AG10803 (cell line): Measurements from ENCODE around the gene TMEM145.

ENCODE experiments used
- DNase-seq: peaks from one replicate; pipeline ENCODE4 v3.0.0; 2010; ENCODE audit warnings: low read depth
- H3K4me3 ChIP-seq: 2 replicates; pipeline ENCODE4 v1.5.1; 2011; ENCODE audit warnings: mild to moderate bottlenecking, low read length, control low read depth
- CTCF ChIP-seq: conservative IDR thresholded peaks from 2 replicates; pipeline ENCODE4 v1.5.1; 2011; ENCODE audit warnings: mild to moderate bottlenecking, low read length, control low read depth, inconsistent platforms

TMEM145 gene

DNA sequence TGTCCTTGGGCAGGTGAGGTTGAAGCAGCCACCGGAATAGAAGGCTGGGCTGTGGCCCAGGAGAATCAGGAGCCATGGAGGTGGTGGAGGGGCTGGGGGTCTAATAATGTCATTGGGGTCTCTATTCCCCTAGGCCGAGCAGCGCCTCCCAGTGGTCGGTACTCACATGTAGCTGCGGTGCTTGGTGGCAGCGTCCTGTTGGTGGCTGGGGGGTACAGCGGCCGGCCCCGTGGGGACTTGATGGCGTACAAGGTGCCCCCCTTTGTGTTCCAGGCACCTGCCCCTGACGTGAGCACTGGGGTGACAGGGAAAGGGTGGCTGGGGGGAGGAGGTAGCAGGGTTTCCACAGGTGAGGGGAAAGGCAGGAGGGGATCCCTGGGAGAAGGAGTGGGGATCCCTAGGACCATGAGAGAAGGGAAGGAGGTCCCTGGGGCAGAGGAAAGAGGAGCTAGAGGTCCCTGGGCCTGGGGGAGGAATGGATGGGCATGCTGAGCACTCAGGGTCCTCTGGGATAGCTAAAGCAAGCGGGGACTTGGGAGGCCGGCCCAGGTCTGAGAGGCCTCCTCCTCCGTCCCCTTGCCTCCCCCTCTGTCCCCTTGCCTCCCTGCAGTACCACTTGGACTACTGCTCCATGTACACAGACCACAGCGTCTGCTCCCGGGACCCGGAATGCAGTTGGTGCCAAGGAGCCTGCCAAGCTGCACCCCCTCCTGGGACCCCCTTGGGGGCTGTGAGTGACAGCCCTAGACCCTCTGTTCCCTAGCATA, 30.4 kb downstream of the TMEM145 start:
- no peak for DNase-seq
- no peak overlapping the region for H3K4me3 ChIP-seq
- no peak for TF ChIP-seq CTCF

- no peak overlapping the region for H3K4me3 ChIP-seq
- DNase-seq, result no peak
- TF ChIP-seq CTCF, result no peak
These were observed 31.3 kb downstream of the TMEM145 start for GRCh38 chr19:42344336-42344893.

DNA sequence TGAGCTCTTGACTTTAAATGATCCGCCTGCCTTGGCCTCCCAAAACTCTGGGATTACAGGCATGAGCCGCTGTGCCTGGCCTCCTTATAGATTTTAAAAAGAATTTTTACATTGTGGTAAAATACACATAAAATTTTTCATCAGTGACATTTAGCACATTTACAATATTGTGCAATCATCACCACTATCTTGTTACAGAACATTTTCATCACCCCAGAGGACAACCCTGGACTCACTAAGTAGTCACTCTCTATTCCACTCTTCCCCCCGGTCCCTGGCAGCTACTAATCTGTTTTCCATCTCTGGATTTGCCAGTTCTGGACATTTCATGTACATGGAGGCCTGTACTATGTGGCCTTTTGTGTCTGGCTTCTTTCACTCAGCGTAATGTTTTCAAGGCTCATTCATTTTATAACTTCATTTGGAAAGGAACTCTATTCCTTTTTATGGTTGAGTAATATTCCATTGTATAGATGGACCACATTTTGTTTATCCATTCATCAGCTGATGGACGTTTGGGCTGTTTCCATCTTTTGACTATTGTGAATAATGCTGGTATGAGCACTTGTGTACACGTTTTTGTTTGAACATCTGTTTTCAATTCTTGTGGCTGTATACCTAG, 32.2 kb downstream of the TMEM145 start:
- H3K4me3 ChIP-seq, result no peak overlapping the region
- peak; percentile 70 for DNase-seq
- TF ChIP-seq CTCF, result no peak

- no peak for DNase-seq
These were observed 35.1 kb downstream of the TMEM145 start for GRCh38 chr19:42348211-42348610.

DNA sequence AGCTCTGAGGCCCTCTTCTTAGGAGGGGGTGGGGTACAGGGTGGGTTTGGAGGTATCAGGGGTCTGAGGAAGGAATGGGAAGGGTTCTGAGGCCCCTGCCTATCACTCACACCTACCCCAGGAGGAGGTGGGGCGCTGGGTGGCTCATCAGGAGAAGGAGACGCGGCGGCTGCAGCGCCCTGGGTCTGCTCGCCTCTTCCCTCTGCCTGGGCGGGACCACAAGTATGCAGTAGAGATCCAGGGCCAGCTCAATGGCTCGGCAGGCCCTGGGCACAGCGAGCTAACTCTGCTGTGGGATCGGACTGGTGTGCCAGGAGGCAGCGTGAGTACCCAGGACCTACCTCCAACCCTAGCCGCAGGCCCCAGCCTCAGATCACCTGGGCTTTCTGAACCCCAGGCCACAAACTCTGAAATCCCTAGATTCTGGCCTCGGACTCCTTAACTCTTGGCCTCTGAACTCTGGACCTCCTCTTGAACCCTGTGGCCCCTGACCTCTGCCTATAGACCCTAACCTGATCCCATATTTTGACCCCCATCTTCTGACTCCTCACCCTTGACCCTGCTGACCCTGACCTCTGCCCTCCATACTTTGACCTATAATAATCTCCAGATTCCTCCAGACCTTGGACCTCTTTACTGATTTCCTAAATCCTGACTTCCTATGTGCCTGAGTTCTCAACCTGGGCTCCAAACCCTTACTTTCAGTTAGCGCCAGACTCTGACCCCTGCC, 36.4 kb downstream of the TMEM145 start:
- no peak for TF ChIP-seq CTCF
- H3K4me3 ChIP-seq, result no peak overlapping the region
- DNase-seq, result no peak

More at GRCh38 chr19:42348211-42348610, 35.1 kb downstream of the TMEM145 start:
- no peak for TF ChIP-seq CTCF
- H3K4me3 ChIP-seq, result no peak overlapping the region

GRCh38 chr19:42350417-42350816, 37.3 kb downstream of the TMEM145 start:
- DNase-seq, result no peak
- H3K4me3 ChIP-seq, result no peak overlapping the region
- TF ChIP-seq CTCF, result no peak
